GM21619 (cell line): ENCODE measurements around the gene PTGFRN.
"Not testable (repeated sequence)": the region's sequence is repeated elsewhere in the genome, so short reads cannot be mapped to it uniquely, and the experiment has no call there.

ENCODE experiments used
- ATAC-seq: cut with Tn5 transposase; IDR thresholded peaks from one replicate; pipeline ENCODE4 v1.9.1; 2021; ENCODE audit not compliant: unreplicated experiment

The PTGFRN gene

GRCh38 chr1:116962987-116963639 is 53.4 kb downstream of the PTGFRN start:
- no peak for ATAC-seq

- ATAC-seq, result no peak
Measured at GRCh38 chr1:116966791-116967190, 57.1 kb downstream of the PTGFRN start.

GRCh38 chr1:116968724-116969123 is 59.0 kb downstream of the PTGFRN start:
- no peak for ATAC-seq

GRCh38 chr1:116971258-116971860 is 61.6 kb downstream of the PTGFRN start:
- ATAC-seq, result no peak

GRCh38 chr1:116971965-116972673 is 62.4 kb downstream of the PTGFRN start:
- no peak for ATAC-seq

- no peak for ATAC-seq
Measured at GRCh38 chr1:116972674-116973030, 62.9 kb downstream of the PTGFRN start.

GRCh38 chr1:116980309-116980708 is 70.6 kb downstream of the PTGFRN start:
- not testable (repeated sequence) for ATAC-seq

- ATAC-seq, result no peak
Measured at GRCh38 chr1:116981521-116982037, 71.9 kb downstream of the PTGFRN start.

GRCh38 chr1:116982319-116983004 is 72.7 kb downstream of the PTGFRN start:
- no peak for ATAC-seq

GRCh38 chr1:116983112-116983511 is 73.4 kb downstream of the PTGFRN start:
- no peak for ATAC-seq

GRCh38 chr1:116983678-116984077 is 74.0 kb downstream of the PTGFRN start:
- ATAC-seq, result no peak

- ATAC-seq, result no peak
Measured at GRCh38 chr1:116984406-116985160, 74.9 kb downstream of the PTGFRN start.

- ATAC-seq, result no peak
Measured at GRCh38 chr1:116986421-116987255, 76.9 kb downstream of the PTGFRN start.

- no peak for ATAC-seq
Measured at GRCh38 chr1:116987256-116987555, 77.5 kb downstream of the PTGFRN start.

GRCh38 chr1:116988248-116988647 is 78.5 kb downstream of the PTGFRN start:
- ATAC-seq, result no peak

- no peak for ATAC-seq
Measured at GRCh38 chr1:116988908-116989307, 79.2 kb downstream of the PTGFRN start.

- no peak for ATAC-seq
Measured at GRCh38 chr1:116989835-116990234, 80.1 kb downstream of the PTGFRN start.

GRCh38 chr1:116990612-116991151 is 81.0 kb downstream of the PTGFRN start:
- no peak for ATAC-seq

- ATAC-seq, result no peak
Measured at GRCh38 chr1:116991171-116991845, 81.6 kb downstream of the PTGFRN start.
